ENCODE data around the gene WWOX.

GRCh38 chr16:78589331-78589730 lies 489.9 kb downstream of the WWOX start:
- TF ChIP-seq CTCF (IDR thresholded peaks at IDR 0.05) (no peak), POLR2A (IDR thresholded peaks at IDR 0.05) (no peak), POLR2AphosphoS5 (IDR thresholded peaks at IDR 0.05) (no peak), EP300 (IDR thresholded peaks at IDR 0.05) (no peak)

Data from gastroesophageal sphincter (tissue), 3 donors.